Limb (tissue), 2 donors: Measurements from ENCODE around the gene ZFYVE28.

Source experiments
- DNase-seq, 2 donors: peaks; one replicate each; pipeline ENCODE4 v3.0.0-alpha.2; 2016; ENCODE audit errors: extremely low spot score in 2 of 2

Gene ZFYVE28

DNA sequence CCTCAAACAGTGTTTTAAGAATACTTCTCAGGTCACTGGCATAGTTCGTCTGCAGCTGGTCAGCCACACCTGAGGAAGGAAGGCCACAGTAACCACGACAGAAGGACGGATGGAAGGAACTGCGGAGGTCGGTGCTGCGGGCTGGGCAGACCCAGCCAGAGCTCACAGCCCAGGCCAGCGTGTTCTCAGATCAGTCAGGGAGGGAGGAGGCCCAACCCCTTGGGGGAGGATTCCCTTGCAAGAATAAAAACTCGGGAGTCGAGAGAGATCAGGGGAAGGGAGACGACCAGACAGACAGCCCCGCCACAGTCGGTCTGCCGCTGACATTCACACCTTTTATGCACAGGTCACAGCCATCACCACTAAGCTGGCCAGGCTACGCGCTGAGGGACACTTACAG lies 145.2 kb downstream of the ZFYVE28 start:
- DNase-seq: no peak

DNA sequence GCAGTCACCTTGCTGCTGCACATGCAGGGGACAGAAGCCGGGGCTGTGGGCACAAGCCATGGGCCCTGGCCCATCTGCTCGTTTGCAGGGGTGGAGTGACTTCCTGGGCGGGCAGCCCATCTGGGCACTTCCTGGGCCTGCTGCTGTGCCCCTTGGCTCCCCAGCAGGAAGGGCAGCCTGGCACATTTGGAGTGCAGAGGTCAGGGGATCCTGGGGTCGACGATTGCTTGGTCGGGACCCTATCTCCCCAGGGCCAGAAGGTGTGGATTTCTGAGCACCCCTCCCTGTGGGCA lies 145.7 kb downstream of the ZFYVE28 start:
- no peak for DNase-seq

DNA sequence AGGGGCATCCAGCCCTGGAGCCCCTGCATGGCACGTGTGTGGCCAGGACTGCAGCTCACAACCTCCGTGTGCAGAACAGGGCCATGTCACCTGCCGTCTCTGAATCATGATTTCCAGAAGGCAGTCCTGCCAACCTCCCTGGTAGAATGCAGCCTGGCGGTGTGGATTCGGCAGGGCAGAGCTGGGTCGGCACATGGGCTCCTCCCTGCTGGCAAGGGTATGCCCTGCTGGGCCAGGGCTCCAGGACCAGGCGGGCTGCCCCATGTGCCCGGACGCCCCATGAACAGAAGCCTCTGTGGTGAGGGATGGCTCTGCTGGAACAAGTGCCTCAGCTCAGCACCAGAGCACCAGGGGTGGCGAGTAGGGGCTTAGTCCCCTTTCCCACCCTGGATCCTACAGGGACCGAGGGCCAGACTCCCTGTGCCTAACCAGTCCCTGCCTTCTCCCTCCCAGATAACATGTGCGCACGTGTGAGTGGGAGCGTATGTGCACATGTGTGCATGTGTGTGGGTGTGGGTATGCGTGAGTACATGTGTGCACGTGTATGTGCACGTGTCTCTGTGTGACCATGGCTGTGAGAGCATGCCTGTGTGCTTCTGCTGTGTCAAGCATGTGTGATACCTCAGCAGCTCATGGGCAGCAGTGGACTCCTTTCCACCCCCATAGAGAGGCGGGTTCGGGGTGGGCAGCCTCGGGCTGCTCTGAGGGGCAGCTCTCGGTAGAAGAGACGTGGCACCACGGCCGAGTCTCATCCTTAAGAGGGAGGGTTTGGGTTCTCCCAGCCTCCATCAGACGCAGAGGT lies 146.2 kb downstream of the ZFYVE28 start:
- no peak for DNase-seq

DNA sequence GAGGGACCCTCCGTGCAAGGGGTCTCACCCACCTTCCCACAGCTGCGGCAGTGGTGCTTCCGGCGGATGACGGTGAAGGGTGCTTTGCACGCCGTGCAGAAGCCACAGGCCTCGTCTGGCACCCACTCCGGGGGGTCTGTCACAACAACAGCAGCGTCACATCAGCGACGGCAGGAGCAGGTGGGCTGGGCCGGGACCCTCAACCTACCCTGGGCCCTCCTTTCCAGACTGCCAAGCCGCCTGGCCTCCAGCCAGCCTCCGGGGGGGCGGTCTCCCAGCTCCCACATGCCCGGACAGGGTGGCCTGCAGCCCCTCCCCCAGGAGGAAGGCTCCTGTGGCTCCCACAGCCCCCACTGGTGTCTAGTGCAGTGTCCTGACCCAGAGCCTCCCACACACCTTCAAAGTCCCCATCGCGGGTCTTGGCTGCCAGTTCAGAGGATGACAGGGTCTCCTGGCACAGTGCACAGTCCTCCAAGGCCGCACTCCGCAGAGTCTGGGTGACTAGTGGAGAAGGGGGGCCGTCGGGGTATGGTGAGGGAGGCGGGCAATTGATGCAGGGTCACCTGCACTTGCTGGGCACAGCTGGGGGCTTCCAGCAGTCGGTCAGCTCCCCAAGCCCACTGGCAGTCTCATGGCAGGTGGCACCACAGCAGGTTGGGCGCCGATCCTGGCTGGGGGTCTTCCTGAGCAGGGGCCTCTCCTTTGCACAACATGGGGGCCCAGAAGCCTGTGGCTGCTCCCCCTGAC lies 147.0 kb downstream of the ZFYVE28 start:
- no peak for DNase-seq

DNA sequence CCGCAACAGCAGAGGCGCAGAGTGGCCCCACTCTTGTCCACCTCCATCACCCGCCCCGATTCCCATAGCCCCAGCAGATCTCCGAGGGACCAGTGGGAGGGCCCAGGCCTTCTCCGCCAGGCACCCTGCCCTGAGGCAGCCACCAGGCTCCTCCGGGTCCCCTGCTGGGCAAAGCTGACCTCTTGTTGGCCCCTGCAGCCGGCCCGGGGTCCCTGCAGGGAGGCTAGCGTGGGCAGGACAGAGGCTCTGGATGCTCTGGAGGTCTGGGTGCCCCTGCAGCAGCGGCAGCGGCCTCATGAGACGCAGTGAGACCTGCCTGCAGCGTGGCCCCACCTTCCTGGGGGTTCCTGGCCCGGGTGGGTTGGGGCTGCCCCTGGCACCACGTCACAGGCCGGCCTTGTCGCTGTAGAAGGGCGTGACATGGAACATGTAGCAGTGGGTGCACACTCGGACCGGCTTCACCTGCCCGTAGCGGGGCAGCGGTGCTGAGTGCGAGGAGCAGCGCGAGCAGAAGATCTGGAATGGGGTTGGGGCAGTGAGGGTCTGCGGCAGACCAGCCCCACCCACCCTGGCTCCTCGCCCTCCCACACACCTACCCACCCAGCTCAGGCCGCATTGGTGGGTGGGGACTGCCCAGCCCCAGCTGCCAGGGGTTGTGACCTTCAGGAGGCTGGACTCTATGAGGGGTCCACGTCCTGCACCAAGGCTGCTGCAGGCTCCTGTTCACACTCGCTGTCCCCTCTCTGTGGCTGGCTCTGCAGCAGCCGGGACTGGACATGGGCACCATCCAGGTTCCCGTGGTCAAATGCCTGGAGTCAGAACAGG lies 147.9 kb downstream of the ZFYVE28 start:
- DNase-seq: no peak

DNA sequence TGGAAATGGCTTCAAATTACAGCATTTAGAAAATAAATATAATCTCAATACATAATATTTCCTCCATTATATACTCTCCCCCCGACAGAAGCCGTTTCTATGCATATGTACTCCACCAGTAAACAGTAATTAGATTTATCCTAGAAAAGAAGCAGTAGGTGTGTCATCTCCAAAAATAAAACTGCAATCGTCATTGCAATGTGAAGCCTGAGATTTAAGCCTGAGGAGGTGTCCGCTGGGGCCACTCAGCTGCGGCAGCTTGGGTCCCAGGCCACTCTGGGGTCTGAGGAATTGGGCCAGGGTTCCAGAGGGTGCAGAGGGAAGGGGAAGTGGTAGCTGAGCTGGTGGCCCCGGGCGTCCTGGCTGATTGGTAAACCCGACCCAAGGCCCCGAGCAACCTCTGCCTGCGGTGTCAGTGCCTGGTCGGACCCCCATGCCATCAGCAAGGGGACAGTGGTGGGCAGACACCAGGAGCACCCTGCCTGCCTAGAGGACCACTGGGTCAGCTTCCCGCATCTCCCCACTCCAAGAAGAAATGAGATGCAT lies 148.8 kb downstream of the ZFYVE28 start:
- DNase-seq: no peak

DNA sequence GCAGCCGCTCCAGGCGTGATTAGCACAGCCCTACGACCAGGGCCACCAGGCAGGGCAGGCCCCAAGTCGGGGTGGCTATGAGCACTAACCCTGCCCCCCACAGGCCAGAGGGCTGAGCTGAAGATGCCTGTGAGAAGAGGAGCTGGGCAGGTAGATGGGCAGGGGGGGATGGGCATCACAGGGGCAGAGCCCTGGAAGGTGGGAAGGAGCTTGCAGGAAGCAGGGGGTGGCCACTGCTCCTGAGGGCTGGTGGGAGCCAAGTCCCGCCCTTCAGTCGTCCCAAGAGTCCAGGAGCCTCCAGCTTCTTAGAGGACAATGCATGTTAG lies 149.3 kb downstream of the ZFYVE28 start:
- no peak for DNase-seq

DNA sequence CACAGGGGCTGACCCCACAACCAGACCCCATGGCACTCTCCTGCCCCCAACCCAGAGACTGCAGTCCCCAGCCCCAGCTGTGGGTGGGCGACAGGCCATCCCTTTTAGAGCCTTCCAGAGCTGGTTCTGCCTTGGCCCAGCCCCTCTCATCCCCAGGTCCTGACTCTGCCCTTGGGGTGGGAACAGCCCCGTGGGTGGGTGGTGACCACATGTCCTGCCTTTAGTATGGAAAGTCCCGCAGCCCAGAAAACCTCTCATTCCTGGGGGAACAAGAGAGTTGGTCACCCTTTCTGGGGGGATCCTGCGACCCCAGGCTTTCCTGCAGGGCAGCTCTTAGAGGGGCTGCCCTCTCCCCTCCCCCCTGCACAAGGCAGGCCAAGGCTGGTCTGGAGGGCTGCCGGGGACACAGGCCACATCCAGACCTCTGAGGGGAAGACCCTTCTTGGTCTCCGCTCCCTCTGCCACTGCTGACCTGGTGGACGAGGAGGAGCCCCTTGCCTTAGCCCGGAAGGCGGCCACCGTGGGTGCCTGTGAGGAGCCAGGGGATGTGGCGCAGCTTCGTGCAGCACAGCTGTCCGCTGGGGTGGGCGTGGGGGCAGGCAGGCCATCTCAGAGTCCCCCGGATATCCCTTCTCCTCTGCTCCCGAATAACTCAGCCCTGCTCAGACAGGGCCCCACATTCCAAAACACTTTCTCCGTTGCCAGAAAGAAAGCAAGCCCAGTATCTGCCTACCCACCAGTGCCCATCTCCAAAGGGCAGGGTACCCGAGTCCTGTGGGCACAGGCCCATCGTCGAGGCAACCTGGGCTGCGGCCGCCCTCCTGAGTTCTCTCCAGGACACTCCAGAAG lies 149.9 kb downstream of the ZFYVE28 start:
- DNase-seq: no peak

DNA sequence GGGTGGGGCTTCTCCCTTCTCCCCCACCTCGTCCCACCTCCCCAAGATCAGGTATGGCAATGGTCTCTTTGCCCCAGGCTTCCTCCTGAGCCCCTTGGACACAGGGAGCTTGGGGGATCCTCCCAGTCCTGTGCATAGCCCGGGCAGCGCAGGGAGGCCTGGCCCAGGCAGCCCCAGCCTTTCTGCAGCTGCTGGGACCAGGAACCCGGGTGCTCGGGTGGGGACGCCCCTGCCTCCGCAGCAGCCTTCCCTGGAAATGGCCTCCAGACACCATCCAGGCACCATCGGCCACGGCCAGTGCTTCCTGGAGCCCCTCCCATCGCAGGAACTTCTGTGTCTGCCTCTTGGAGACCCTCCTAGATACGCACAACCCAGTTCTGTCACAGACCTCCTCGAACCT lies 150.6 kb downstream of the ZFYVE28 start:
- DNase-seq: no peak

DNA sequence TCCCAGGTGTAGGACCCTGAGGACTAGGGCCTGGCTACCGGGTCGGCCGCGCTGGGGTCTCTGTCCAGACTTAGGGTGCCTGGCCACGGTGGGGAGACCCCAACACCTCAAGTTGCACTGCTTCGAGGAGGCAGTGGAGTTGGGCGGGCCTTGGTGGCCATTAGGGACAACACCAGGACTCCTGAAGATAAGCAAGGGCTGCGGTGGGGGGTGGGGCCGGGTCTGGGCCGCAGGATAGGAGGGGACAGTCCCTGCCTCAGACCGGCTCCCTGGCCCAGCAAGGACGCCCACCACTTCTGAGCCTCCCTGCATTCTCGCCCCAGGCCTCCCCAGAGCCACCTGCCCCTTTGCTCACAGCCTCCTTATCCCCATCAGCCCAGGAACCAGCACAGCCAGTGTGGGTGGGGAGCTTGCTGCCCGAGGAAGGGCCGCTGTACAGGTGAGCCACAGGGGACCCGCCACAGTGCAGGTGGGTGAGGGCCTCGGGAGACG lies 151.1 kb downstream of the ZFYVE28 start:
- DNase-seq: no peak

DNA sequence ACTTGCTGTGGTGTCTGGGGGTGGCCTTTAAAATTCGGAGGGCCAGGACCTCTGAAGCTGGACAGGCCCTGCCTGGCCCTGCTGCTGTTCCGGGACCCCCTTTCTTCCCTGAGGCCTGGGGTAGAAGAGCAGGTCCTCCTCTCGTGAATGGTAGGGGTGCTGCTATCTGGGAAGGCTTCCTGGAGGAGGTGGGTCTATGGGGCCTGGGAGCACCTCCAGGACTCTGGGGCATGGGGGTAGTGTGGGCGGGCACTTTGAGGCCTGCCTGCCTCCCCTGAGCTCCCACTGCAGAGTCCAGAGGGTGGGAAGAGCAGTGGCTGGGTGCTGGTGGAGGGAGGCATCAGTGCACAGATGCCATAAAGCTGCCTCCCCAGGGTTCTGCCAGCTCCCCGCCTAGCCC lies 151.6 kb downstream of the ZFYVE28 start:
- DNase-seq: no peak

DNA sequence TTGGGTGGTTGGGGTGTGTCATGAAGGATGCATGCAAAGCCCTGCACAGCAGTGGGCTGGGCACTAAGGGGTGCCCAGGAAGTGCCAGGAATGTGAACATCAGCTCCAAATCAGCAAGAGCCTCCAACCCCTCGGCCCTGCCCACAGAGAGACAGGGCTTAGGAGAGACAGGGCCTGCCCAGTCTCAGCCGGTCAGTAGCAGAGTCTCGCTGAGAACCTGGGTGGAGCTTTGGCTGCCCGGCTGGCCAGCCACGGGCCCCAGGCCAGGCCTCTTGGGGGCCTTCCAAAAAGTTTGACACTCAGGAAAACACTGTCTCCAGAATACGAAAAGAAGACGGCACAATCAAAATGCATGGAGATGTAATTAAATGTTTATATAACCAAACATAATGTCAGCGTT lies 152.3 kb downstream of the ZFYVE28 start:
- no peak for DNase-seq

DNA sequence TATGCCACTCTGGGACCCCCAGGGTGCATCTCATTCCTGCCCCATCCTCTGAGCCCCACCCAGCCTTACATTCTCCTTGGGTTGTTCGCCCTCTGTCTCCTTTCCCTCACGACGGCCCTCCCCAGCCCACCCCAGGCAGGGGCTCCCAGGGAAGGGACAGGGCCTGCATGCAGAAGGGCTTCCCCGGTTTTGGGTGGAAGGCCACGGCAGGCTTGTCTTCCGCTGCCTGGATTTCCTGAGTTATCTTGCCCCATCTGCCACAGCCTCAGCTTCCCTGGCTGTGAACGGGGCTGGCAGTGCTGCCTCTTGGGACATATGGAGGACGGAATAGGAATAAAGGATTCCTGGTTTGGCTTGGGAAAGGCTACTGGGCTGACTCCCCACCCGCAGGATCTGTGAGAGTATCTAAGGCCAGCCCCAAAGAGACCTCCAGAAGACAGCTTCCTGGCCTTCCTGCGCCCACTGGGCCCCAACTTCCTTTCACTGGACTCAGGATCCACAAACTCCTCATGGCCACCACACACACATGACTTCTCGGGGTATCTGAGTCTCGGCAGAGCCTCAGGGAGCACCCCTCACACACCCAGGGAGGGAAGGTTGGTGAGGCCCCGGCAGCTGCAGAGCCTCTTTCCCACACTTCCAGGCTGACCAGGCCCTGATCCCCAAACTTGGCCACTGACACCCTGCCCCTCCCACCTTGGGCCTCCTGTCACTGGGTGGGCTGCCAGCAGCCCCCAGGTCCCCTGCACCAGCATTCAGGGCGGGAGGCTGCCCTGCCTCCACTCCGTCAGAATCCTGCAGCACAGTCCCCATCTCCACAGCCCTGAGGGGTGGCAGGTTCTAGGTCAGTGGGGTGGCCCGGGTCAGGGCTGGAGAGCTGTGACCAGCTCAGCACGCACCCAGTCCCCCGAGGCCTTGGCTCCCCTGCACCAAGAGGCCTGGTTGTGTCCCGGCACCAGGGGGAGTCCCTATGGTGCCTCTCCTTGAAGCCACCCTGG lies 153.0 kb downstream of the ZFYVE28 start:
- no peak for DNase-seq

DNA sequence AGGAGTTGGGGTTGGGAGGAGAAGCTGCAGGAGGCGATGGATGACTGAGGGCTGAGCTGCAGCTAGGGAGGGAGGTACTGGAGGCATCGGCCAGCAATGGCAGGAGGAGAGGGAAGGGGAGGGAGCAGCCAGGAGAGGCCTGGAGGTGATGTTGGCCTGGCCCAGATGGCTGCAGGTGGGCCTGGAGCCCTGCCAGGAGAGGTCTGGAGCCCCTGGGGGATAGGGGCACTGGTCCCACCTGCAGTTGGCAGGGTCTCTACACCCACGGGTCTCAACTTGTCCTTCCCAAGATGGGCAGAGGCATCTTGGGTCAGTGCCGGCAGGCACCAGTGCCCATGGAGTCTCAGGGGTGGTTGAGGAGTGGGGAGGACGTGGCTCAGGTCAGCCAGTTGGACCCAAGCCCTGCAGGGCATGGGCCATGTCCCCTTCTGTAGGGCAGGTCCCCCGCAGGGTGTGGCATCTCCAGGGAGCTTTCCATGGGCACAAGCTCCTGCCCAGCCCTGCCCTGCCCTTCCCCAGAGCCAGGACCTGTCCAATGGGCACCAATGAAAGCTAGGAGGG lies 153.9 kb downstream of the ZFYVE28 start:
- DNase-seq: no peak

DNA sequence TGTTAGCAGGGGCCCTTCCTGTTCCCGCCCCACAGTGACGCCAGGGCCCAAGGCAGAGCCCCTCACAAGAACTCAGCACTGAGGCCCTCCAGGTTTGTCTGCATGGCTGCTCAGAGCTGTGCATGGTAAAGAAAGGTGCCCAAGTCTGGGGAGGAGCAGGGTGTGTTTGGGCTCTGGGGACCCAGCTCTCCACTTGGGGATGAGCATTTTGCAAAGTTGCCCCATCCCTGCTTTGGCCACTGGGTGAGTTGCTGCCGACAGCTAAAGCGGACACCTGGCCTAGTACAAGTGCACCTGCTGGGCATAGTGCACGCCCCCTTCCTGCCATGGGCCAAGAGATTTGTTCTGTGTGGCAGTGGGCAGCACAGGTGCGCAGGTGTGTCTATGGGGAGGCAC lies 154.5 kb downstream of the ZFYVE28 start:
- DNase-seq: no peak

DNA sequence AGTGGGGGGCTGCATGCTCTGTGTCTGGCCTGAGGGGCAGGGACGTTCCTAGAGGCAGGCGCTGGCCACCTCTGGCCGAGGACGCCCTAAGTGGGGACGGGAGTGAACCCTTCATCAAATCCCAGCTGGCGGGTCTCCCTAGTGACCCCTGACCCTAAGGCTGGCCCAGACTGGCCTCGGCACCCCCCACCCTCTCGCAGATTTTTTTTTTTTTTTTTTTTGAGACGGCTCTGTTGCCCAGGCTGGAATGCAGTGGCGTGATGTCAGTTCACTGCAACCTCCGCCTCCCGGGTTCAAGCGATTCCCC lies 155.5 kb downstream of the ZFYVE28 start:
- DNase-seq: no peak

DNA sequence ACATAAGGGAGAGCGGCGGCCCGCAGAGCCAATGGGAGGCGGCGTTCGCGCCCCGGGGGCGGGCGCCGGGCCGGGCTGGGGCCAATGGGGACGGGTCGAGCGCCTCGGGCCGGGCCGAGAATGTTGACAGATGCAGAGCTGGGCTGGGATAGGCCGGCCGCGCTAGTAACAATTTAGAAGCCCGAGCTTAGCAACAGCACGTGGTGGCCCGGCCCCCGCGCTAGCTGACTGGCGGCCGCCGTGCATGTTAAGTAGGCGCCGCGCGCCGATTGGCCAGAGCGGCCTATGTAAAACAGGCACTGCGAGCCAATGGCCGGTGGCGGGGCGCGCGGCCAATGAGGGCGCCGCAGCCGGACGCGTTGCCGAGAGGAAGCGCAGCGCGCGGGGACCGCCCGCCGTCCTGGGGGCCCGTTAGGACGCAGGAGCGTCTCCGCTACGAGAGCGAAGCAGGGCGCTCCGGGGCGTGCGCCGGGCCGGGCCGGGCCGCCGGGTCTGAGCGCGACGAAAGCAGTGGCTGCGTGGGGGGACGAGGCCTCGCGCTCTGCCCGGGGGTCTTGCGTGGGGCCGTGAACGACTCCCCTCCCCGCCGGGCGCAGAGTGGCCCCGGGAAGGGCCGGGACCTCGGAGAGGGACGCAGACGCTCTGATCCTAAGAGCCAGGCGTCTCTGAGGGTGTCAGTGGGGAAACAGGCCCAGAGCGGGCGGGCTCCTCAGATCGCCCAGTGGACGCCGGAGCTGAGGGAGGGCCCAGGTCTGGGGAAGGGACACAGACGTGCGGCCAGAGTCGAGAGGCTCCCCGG lies 156.1 kb downstream of the ZFYVE28 start:
- peak; percentile 99 for DNase-seq

DNA sequence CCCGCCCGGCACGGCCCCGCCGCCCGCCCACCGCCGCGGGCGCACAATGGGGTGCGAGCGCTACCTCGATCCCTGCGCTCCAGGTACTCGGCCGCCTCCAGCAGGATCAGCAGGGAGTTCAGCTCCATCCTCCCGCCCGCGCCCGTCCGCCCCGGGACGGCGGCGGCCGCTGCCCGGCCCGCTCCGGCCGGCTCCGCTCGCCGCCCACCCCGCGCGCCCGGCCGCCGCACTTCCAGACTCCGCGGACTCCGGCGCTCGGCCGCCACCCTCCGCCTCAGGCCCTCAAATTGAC lies 156.6 kb downstream of the ZFYVE28 start, which contains the start of gene MXD4:
TSS of gene MXD4 (minus strand) at position 257 of the 292 bp plus-strand sequence. CDS start at position 128, 129 bp downstream.
- DNase-seq: no peak
